ENCODE measurements around the gene ZSCAN5A.

- no peak for TF ChIP-seq CTCF (IDR thresholded peaks at IDR 0.05)
- TF ChIP-seq E2F5 (CRISPR knock-in tag; IDR thresholded peaks at IDR 0.05): no peak
Observed at GRCh38 chr19:56332695-56333094, 18.1 kb upstream of the ZSCAN5A start.

Data from WTC11 (cell line).